Measurements from ENCODE around the gene PROC. TPM values are rescaled to one million over a fixed set of nuclear protein-coding genes. Genes with fewer than 3 reads are reported as not detected.

The PROC gene

DNA sequence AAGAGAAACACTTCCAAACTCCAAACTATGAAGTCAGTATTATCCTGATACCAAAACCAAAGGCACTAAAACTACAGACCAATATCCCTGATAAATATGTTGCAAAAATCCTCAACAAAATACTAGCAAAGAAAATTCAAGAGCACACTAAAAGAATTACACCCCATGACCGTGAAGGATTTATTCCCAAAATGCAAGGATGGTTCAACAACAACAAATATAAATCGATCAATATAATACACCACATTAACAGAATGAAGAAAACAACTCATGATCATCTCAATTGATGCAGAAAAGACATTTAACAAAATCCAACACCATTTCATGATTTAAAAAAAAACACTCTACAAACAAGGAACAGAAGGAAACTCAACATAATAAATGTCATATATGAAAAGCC lies 57.6 kb downstream of the PROC start:
- Histone ChIP-seq H3K4me2 (ENCODE audit: low read length) (no peak overlapping the region), H3K9me3 (replicated peaks; ENCODE audit: low read length) (no peaks in the 10 kb centered on the region), H3K4me1 (ENCODE audit: control insufficient read depth, insufficient read depth, low read length) (no peaks in the 10 kb centered on the region), H3K4me3 (ENCODE audit: low read length) (no peak overlapping the region), H3K9ac (ENCODE audit: low read depth, low read length) (no peak overlapping the region), H3K36me3 (ENCODE audit: insufficient read depth, low read length) (peaks cover 11% of the 10 kb centered on the region), H3K27me3 (ENCODE audit: control insufficient read depth, insufficient read depth, low read length) (no peaks in the 10 kb centered on the region)

Small RNA genes lying within 50 kb of the gene (small RNA-seq; reads per million reads assigned to genes)
- gene MIR4783, result not detected
- not detected for gene RNU4-48P
